Osteoblast (primary cell): ENCODE measurements around the gene SDCBP2. TPM values are rescaled to one million over a fixed set of nuclear protein-coding genes. Genes with fewer than 3 reads are reported as not detected.

Experiments
- DNase-seq: peaks from one replicate; pipeline ENCODE4 v3.0.0; 2011; ENCODE audit warnings: low spot score, mixed read lengths; ENCODE audit not compliant: insufficient read length; ENCODE audit errors: missing footprints
- H2AFZ ChIP-seq: 2 replicates; pipeline ENCODE4 v1.6.0; 2011; ENCODE audit warnings: mild to moderate bottlenecking, low read length
- H3K27ac ChIP-seq: 2 replicates; pipeline ENCODE4 v1.5.1; 2011; ENCODE audit warnings: mild to moderate bottlenecking, low read depth, low read length, moderate library complexity
- H3K27me3 ChIP-seq: 2 replicates; pipeline ENCODE4 v1.6.0; 2012; ENCODE audit warnings: mild to moderate bottlenecking, control low read depth, inconsistent platforms, low read length, moderate library complexity; ENCODE audit not compliant: insufficient read depth
- H3K36me3 ChIP-seq: 2 replicates; pipeline ENCODE4 v1.5.1; 2011; ENCODE audit warnings: mild to moderate bottlenecking, low read length, control low read depth, moderate library complexity; ENCODE audit not compliant: insufficient read depth
- H3K4me1 ChIP-seq: 2 replicates; pipeline ENCODE4 v1.5.1; 2011; ENCODE audit warnings: mild to moderate bottlenecking, low read length, control low read depth, moderate library complexity; ENCODE audit not compliant: insufficient read depth
- H3K4me2 ChIP-seq: 2 replicates; pipeline ENCODE4 v1.6.0; 2011; ENCODE audit warnings: mild to moderate bottlenecking, low read length; ENCODE audit not compliant: insufficient read depth
- H3K4me3 ChIP-seq: fragments of 200-600 bp; sonication (generic); 3 replicates; pipeline ENCODE4 v1.5.1; 2012; ENCODE audit warnings: mild to moderate bottlenecking, low read length, inconsistent platforms; ENCODE audit not compliant: insufficient read depth
- H3K79me2 ChIP-seq: 2 replicates; pipeline ENCODE4 v1.6.0; 2012; ENCODE audit warnings: mild to moderate bottlenecking, low read length, control low read depth, inconsistent platforms; ENCODE audit not compliant: insufficient read depth
- H3K9me3 ChIP-seq: 2 replicates; pipeline ENCODE4 v1.5.1; 2011; ENCODE audit warnings: low read depth, low read length, control low read depth
- H4K20me1 ChIP-seq: 2 replicates; pipeline ENCODE4 v1.6.0; 2012; ENCODE audit warnings: mild to moderate bottlenecking, low read length, control low read depth; ENCODE audit not compliant: insufficient read depth
- total RNA-seq: library from RNA; depleted of rRNA; stranded (reverse); fragments of >200 nt; gene quantifications from 2 replicates; pipeline ENCODE4 v1.2.3, GENCODE V29; 2012
- TF ChIP-seq, protein P1 (sequence below): IDR thresholded peaks from 2 replicates; pipeline ENCODE4 v1.5.1; 2011; ENCODE audit warnings: mild to moderate bottlenecking, low read depth, low read length, moderate library complexity; ENCODE audit errors: extremely low read depth

SDCBP2 gene
- total RNA-seq, 1 donor, result 2.2 TPM

DNA sequence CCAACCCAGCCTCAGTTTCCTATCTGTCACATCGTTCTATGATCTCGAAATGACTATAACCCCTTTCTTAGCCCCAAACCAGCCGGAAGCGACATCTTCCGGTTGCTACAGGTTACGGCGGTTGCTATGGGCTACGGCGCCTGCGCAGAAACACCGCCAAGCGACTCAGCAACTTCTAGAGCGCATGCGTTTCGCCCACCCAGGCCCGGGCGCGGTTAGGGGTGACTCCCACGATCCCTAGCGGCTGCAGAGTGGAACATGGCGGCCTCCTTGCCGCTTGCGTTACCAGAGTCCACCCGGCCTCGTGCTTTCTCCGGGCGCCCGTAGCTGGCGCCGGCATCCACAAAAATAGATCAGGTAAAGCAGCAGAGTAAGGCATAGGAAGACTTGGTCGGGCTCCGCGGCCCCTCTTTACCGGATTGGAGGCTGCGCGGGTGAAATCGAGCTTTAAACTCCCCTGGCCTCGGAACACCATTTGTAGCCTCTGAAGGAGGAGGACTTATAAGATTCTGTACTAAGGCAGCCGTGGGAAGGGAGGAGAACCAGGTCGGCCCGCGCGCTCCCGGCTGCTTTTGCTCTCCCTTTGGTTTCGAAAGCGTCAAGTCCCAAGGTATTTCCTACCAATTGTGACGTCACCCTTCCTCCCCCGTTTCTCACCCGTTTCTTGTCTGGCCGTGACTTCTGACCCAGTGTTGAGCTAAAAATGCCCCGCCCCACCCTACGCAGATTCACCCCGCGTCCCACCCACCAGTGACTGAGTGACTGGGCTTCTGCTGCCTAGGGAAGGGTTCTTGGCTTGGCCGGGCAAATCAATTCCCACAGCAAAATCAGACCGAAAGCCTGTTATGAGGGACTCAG, 3.5 kb downstream of the SDCBP2 start:
- no peaks in the 10 kb centered on the region for H3K36me3 ChIP-seq
- peak overlapping the region; percentile 100 for H3K27ac ChIP-seq
- TF ChIP-seq, protein P1, sequence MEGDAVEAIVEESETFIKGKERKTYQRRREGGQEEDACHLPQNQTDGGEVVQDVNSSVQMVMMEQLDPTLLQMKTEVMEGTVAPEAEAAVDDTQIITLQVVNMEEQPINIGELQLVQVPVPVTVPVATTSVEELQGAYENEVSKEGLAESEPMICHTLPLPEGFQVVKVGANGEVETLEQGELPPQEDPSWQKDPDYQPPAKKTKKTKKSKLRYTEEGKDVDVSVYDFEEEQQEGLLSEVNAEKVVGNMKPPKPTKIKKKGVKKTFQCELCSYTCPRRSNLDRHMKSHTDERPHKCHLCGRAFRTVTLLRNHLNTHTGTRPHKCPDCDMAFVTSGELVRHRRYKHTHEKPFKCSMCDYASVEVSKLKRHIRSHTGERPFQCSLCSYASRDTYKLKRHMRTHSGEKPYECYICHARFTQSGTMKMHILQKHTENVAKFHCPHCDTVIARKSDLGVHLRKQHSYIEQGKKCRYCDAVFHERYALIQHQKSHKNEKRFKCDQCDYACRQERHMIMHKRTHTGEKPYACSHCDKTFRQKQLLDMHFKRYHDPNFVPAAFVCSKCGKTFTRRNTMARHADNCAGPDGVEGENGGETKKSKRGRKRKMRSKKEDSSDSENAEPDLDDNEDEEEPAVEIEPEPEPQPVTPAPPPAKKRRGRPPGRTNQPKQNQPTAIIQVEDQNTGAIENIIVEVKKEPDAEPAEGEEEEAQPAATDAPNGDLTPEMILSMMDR, result no peak
- no peaks in the 10 kb centered on the region for H3K27me3 ChIP-seq
- H3K9me3 ChIP-seq, result no peaks in the 10 kb centered on the region
- peak overlapping the region; percentile 69 for H2AFZ ChIP-seq
- H3K4me2 ChIP-seq, result peak overlapping the region; percentile 95
- H4K20me1 ChIP-seq, result peaks cover 17% of the 10 kb centered on the region
- peaks cover 54% of the 10 kb centered on the region for H3K4me1 ChIP-seq
- DNase-seq, result peak; percentile 99
- H3K4me3 ChIP-seq, result peak overlapping the region; percentile 91
- peaks cover 40% of the 10 kb centered on the region for H3K79me2 ChIP-seq

DNA sequence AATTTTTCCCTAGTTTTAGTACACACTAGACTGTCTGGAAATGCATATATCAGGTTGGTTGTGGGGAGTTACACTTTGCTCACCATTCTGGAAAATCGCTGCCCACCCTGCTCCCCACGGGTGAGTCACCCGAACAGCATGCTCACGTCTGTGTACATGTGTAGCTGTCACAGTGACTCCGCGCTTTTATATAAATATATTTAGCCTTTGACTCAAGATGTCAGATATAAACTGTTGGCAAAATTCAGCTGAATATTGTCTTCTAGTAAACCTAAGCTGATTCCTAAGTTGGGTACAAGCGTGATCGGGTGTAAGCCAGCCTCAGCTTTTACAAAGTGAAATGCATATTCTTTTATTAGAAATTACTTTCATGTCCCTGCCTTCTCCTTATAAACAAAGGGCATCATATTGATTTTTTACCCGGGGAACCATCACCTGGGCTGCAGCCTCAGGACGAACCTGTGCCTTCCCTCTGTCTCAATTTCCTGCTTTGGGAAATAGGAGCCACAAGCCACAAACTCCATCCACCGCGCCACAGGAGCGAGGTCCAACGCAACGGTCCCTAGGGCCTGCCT, 4.3 kb downstream of the SDCBP2 start:
- Histone ChIP-seq H3K9me3 (no peaks in the 10 kb centered on the region), H3K4me3 (peak overlapping the region; percentile 91), H3K27ac (peak overlapping the region; percentile 100), H3K4me2 (peak overlapping the region; percentile 95), H3K79me2 (peaks cover 33% of the 10 kb centered on the region), H2AFZ (peak overlapping the region; percentile 69), H4K20me1 (peaks cover 13% of the 10 kb centered on the region), H3K4me1 (peaks cover 54% of the 10 kb centered on the region), H3K27me3 (no peaks in the 10 kb centered on the region), H3K36me3 (no peaks in the 10 kb centered on the region)
- TF ChIP-seq, protein P1, result no peak
- peak; percentile 81 for DNase-seq

DNA sequence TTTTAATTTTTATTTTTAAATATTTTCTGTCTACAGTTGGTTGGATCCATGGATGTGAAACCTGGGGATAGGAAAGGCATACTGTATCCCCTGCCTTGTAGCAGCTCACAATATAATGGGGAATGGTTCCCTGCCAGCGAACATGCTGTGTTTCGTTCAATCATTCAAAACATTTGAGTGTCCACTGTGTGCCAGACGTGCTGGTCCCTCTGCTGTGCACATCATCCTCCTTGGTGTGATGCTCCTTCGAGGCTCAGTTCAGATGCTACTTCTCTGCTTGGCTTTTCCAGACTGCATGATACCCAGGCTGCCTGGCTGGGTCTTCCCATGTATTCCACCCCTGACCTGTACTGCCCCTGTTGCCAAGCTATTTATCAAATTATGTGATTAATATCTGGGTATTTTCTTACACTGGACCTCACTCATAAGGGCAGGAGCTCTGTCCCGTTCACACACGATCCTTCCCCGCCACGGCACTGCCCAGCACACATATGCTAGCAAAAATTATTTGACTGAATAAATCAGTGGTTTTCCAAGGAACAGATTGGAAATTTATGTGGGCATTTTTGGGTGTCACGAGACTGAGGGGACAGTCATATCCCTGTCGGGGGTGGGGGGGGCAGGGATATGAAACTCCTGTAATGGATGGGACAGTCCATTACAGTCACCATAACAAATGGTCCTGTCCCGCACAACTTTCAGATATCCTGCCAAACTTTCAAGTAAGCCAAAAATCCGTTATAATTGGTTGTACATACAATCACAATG, 4.9 kb downstream of the SDCBP2 start:
- peaks cover 58% of the 10 kb centered on the region for H3K4me1 ChIP-seq
- TF ChIP-seq, protein P1, result no peak

More for the DNA sequence above, 4.9 kb downstream of the SDCBP2 start:
- Histone ChIP-seq H2AFZ (no peak overlapping the region), H3K4me2 (peak overlapping the region; percentile 95), H3K36me3 (no peaks in the 10 kb centered on the region), H3K9me3 (no peaks in the 10 kb centered on the region), H4K20me1 (peaks cover 13% of the 10 kb centered on the region), H3K4me3 (no peak overlapping the region), H3K27ac (peak overlapping the region; percentile 100), H3K79me2 (peaks cover 26% of the 10 kb centered on the region), H3K27me3 (no peaks in the 10 kb centered on the region)
- DNase-seq, result no peak
